NCI-H2107 treated with DMSO at 0.1 percent for 48 hours (cell line): ENCODE measurements around the gene GUCY1B1.
"Not testable (repeated sequence)": the region's sequence is repeated elsewhere in the genome, so short reads cannot be mapped to it uniquely, and the experiment has no call there.

Experiments
- DNase-seq: peaks from one replicate; lab custom pipeline; 2025; ENCODE audit not compliant: unreplicated experiment; lab: John Stamatoyannopoulos, UW

GUCY1B1 gene

DNA sequence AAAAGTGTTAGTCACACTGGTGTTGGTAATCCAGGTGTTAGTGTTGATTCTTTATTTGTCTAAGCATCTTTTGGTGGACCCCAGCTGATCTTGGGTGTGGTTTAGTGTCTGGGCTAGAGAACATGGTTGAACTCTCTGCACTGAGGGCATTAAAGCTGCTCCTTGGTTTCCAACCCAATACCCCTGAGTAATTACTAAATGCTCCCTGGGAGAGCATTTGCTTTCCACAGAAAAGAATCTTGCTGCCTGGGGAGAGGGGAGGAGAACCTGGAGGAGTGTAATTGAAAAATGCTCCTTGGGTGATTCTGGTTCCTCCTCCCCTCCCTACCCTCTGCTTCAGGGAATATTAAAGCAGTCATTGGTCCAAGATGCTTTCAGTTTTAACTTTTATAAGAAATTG, 3.1 kb downstream of the GUCY1B1 start:
- DNase-seq, result no peak

DNA sequence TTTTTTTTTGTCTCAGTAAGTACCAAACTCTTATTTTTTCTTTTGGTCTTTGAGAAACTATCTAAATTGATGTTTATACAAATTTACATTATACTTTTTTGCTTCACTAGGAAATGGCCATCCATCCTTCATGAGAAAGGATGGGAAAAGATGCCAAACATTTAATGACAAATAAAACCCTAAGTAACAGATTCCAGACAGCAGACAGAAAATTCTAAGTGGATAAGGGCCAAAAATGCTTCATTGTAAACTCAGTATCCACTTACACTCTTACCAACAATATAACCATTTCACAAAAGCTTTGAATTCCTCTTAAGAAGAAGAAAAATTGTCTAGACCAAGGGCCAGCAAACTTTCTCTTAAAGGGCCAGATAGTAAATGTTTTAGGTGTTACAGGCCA, 3.5 kb downstream of the GUCY1B1 start:
- no peak for DNase-seq

DNA sequence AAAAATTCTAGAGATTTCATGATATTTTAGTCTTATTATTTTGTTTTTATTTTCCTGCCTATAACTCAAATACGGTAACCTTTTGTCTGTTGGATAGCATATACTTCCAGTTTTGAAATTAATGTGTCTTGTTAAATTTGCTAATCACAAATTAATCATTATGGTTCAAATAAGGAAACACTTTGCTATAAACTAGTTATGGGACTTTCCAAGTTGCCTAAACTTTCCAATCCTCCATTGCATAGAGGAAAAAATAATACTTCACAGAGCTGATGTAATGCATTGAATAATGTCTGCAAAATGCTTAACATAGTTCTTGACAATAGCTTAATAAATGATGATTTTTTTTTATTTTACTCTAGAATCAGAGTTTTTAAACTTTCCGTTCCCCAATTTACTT, 4.7 kb downstream of the GUCY1B1 start:
- DNase-seq, result no peak

DNA sequence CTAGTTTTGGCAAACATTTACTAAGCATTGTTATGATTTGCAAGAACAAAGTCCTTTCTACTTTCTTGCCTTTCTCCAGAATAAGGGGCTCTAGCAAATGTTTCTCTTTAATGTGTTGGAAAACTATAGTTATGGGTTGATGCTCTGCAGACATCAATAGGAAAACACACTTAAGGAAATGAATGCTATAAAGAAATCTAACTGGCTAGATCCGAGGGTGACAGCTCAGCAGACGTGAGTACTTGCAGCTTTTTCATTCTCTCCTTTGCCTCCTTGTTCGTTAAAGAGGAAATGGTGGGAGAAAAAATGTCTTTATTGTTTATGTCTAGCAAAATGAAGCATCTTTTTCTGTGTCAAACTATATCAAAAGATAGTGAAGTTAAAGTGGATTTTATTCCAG, 6.3 kb downstream of the GUCY1B1 start:
- DNase-seq, result no peak

DNA sequence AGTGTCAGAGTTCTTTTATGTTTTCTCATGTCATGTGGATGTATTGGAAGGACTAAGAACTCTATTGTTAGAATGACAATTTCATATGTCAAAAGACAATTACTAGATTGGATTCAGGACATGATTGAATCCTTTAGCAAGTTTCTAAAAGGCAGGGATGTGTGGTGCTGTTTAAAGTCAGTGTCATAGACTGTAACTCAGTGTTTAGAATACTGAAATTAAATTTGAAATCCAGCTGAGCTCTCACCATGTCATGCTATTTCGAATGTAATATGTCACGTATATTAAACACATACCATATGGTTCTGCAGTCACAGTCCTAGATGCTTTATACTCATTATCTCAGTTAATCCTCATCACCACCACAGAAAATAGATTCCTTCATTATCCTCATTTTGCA, 7.8 kb downstream of the GUCY1B1 start:
- no peak for DNase-seq

DNA sequence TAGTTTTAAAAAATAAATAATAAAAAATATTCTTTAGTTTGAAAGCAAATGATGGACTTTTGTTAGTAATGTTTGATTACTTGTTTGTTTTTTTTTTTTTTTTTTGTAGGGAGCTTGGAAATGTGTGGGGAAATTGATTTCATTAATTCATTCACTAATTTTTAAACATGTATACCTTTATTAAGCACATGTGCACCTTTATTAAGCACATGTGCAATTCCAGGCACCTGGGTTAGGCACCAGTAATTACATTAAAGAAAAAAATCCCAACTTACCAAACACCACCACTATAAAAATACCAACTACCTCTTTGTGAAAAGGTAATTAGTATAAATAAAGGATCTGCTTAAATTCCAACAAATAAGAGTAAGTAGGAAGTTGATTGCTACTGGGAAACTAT, 9.5 kb downstream of the GUCY1B1 start:
- DNase-seq, result no peak

DNA sequence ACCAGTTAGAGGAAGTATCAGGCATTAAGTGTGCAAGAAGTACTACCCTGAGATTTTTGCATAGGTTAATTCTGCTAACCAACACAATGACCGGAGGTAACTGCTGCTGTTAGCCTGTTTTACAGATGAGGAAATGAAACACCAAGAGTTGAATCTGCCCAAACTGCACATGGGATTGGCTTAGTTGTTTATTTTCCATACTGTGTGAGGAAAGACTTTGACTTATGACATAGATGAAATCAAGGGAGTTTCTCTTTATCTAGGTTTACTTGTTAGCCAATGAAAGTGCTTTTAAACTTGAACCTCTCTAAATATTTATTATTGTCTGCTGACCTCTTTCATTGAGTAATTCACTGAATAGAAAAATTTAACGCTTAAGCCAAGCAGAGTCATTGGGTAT, 10.3 kb downstream of the GUCY1B1 start:
- DNase-seq, result no peak

DNA sequence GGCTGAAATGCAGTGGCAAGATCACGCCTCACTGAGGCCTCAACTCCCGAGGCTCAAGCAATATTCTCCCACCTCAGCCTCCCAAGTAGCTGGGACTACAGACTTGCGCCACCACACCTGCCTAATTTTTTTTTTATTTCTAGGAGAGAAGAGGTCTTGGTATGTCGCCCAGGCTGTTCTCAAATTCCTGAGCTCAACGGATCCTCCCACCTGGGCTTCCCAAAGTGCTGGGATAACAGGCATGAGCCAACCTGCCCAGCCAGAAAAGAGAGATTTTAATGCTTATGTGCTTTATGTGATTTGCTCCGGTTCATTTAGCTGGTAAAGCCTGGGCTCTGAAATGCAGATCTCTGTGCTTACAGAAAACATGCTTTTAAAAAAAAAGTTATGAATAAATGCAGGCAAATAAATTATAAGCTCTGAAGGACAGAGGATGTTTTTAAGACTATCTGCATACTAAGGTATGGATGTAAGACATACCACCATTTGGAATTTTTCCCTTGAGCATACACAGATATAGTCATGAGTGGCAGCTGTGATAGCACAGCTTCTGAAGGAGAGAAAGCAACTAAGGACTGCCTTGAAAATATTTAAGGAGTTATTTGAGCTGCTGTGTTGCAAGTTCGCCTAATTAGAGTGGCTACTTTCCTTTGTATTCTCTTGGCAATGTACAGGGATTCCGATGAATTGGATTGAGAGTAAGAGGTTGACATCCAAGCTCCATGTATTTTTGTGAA, 13.8 kb downstream of the GUCY1B1 start:
- DNase-seq, result no peak

DNA sequence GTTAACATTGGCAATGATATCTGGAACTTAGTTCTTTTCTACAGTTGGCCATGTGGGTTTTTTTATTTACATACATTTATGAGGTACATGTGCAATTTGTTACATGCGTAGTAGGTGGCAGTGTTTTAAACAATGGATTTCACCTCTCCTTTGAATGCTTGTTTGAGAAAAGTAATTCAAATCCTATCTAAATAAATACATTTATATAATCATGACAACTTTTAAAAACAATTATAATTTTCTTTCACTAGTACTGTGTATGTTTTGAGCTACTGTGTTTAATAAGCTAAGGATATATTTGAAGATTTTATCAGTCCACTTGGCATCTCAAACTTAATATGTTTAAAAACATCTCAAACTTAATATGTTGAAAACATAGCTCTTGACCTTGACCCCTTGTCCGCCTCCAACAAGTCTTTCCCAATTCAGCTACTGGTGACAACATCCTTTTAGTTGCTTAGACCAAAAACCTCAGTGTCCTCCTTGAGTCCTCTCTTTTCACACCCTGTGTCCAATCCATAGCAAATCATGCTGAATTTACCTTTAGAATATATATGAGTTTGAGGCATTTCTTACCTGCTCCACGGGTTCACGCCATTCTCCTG, 14.5 kb downstream of the GUCY1B1 start:
- DNase-seq, result no peak

DNA sequence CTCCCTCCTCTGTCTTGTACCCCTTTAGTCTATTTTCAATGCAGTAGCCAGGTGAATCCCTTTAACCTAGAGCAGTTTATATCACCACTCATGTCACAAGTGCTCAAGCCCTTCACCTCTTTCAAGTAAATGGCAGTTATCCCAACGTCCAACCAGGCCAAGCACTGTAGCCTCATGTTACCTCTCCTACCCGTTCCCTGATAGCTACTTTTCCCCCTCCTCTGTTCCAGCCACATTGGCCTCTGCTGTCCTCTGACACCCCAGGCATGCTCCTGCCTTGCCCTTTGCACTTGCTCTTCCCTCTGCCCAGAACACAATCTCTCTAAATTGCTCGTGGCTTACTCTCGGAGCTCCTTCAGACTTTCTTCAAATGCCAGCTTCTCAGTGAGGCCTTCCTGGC, 15.2 kb downstream of the GUCY1B1 start:
- DNase-seq, result no peak

DNA sequence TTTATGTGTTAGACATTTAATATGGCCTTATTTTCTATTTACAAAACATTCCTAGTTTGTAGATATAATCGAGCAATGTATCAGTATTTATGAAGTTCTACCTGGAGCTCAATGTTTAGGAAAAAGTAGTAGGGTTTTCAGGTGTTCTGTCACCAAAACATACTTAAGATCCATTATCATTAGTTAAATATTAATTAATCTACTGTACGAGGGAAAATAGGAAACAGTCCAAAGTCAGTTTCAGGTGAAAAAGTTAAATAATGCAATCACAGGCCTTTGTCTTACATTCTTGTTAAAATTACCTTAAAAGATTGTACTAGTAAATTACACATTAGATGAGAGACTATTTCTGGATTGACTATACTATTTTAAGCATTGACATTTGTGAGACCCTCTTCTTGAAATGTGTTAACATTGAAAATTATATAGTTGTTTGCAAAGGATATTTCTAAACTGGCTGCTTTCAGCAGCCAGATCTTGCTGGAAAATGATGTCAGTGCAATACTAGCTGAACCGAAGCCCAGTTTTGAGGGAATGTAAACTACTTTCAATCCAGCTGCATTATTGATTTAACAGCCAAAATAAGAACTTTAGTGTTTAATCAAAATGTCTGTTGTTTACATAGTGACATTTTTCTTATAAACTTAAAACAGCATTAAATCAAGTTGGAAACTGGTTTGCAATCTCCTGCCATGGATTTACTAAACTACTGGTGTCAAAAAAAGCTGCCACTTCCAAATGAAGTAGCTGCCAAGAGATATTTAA, 19.3 kb downstream of the GUCY1B1 start:
- DNase-seq, result no peak

DNA sequence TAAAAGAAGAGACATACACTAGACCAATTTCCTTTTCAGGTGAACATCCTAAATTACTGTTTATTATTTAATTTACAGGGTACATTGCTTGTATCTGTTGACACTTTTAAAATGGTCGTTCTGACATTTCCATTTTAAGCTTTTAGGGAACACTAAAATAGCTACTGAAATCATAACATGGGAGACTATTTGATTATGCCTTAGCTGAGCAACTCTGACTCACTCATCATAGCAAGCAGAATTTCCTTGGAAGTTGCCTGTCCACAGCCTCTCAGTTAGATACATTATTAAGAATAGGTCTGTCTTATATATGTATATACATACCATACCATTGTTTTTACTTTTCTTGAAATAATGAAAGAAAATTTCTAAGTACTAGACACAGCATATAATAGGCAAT, 22.0 kb downstream of the GUCY1B1 start:
- DNase-seq, result no peak

DNA sequence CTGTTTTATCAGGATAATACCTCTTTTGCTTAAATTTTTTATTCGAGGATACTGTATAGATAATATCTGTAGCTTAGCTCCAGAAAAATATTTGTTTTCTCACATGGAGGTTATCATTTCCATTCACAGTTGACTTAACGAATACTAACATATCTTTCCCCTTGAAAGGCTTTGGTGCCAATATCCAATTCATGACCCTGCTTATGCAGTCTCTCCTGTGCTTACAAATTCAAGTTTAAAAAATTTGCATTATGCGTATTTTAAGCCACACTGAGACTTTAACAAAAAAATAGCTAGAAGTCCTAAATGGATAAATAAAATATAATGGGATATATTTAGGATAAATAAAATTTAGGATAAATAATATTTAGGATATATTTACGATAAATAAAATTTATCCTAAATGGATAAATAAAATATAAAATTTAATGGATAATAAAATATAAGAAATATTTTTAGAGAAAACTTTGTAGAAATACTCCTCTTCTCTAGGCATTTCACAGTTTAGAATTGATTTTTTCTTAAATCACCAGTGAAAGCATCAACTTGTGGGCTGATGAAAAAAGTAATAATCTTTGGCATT, 22.5 kb downstream of the GUCY1B1 start:
- DNase-seq, result no peak

DNA sequence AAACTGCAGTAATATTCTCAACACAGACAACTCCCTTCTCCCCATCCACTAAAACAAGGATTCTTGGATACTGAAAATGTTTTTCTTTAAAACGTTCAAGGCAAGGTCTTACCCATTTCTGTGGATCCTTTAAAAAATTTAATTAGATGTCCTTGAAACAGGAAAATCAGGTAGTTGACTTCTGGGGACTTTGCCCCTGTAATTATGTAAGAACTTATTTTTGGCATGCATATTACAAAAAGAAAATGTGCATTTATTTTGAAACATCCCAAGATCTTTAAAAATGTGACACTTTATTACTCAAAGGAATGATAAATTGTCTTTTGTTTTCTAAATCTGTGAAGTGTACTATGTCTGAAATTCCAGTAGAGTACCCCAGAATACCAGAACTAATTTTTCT, 25.8 kb downstream of the GUCY1B1 start:
- no peak for DNase-seq

DNA sequence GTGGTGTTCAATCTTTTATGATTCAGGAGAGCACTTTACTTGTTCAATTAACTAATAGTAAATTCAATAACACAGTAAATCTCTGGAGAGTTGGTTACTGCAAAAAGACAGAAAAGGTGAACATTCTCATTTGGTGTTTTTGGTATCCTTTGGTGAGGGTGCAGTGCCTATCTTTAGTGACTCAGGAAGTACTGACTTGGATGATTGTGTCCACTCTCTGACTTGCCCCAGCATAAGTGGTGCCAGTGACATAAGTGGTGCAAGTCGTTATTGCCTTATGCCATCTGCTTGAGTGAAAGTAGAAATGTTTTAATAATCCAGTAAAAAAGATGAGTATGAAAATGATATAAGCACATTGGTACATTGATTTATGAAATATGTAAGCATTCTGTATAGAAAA, 27.0 kb downstream of the GUCY1B1 start:
- DNase-seq, result no peak

DNA sequence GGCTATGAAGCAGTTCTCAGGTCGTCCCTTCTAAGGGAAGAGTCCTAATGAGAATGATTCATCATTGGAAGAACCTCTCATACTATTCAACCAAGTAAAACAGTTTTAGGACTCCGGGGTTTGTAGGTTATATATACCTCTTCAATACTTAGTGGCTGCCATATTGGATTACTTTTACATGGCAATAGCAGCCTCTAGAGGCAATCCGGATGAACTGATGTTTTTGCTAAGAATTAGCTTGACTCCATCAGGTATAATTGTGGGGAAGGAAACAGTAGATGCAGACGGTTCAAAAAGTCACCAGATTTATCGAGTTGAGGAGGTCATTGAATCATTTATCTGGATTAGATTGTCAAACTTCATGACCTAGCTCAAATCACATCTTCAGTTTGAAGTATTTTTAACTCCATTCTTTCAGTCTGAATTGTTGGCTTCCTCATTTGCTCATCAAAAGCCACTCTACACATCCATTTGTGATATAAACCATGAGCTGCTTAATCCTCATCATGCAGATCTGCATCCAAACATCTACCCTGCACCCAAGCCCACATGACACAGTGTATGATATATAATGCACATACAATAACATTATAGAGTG, 28.4 kb downstream of the GUCY1B1 start:
- peak; percentile 8 for DNase-seq

DNA sequence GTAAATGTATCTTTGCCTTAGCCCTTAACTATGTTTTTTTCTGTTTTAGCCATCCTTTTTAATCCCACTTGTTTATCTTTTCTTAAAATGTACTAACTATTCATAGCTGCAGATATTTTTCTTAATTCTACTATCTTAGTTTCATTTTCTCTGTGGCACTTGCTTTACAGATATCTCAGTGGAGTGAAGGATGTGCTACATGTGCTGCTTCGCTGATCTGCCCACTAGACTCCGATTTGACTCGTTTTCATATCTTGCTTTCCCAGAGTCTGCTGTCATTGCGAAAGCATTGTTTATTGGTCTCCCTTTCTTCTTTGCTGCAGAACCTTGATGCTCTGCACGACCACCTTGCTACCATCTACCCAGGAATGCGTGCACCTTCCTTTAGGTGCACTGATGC, 30.6 kb downstream of the GUCY1B1 start:
- no peak for DNase-seq

DNA sequence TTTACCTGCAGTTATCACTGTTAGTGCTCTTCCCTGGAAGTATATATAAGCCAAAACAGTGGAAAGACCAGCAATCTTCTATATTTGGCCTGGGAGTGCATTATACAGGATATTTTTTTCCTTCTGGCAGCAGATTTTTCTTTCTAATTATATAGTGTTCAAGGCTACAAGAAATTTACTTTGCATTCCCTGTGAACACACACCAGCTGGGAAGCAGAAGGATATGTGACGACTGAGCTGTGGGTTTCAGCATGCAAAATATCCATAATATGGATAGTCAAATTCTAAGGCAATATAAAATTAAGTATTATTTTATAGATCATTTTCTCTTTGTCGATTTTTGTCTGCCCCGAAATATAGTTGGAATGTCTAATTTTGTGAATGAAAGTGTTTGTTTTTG, 31.2 kb downstream of the GUCY1B1 start:
- no peak for DNase-seq

DNA sequence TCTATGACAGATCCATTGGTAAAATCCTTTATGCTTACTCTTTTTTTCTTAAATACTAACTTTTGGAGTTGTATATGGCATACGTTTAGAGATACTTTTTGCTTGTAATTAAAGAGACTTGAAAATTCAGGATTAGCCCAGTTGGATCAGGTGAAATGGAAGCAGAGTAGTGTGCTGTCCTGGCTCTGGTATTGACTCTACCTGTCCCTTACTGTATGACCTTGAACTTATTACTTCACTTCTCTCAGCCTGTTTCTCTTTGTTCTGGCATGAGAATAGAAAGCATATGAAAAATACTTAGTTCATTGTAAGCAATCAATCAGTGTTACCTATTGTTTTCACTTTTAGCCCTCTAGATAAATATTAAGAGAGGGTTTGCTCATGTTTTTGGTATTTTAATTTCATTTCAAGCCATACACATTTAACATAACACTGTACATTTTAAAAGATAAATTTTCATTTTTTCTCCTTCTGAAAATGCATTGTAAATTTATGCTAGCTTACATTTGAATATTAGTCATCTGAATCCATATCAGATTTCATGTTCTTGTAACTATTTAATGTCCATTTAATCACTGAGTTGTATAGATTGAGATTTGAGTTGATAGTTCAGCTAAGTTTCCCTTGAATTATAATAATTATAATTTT, 35.9 kb downstream of the GUCY1B1 start:
- no peak for DNase-seq

DNA sequence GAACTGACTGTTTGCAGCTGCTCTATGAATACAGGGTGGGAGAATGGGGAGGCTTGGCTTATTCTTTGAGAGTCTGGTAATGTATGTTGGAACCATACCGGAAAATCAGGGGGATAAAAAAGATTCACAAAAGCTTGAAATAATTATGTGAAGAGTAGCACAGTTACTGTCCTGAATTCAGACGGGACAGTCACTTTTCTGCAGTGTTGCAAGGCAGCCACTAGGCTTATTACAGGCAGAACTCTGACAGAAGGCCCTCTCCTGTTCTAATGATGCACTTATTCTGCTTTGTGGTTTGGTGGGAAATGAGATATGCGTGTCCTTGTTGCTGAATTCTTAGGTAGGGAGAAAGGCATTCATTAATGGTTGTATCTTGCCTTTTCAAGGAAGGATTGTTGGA, 37.2 kb downstream of the GUCY1B1 start:
- no peak for DNase-seq

DNA sequence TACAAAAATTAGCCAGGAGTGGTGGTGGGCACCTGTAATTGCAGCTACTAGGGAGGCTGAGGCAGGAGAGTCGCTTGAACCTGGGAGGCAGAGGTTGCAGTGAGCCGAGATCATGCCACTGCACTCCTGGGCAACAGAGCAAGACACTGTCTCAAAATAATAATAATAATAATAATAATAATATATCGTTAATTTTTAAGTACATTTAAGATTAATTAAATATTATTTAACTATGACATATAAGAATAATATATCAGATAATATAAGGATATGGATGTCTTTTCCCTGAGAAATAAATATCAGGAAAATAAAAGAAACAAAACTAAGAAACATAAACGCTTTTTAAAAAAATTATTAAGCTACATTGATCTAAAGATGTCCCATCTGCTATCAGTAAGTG, 38.8 kb downstream of the GUCY1B1 start:
- not testable (repeated sequence) for DNase-seq
